Trophoblast cell (in vitro differentiated cells and primary cell): ENCODE data around the gene BRD3.

ENCODE experiments used
- DNase-seq, 2 donors: peaks; one replicate each; pipeline ENCODE4 v3.0.0-alpha.2; 2016
- H2AFZ ChIP-seq: 2 replicates; pipeline ENCODE4 v1.6.1; 2013; ENCODE audit warnings: low read length, moderate library complexity, mild to moderate bottlenecking; ENCODE audit not compliant: insufficient read depth, poor library complexity
- H2AK5ac ChIP-seq: 2 replicates; pipeline ENCODE4 v1.6.1; 2013; ENCODE audit warnings: mild to moderate bottlenecking, low read length
- H2BK120ac ChIP-seq: 2 replicates; pipeline ENCODE4 v1.6.1; 2013; ENCODE audit warnings: low read length, mild to moderate bottlenecking, moderate library complexity; ENCODE audit not compliant: insufficient read depth, poor library complexity
- H2BK12ac ChIP-seq: 2 replicates; pipeline ENCODE4 v1.6.1; 2013; ENCODE audit warnings: mild to moderate bottlenecking, low read length, moderate library complexity
- H2BK5ac ChIP-seq: 2 replicates; pipeline ENCODE4 v1.6.1; 2013; ENCODE audit warnings: low read length, low read depth, moderate library complexity, mild to moderate bottlenecking; ENCODE audit not compliant: poor library complexity
- H3K14ac ChIP-seq: 2 replicates; pipeline ENCODE4 v1.6.1; 2013; ENCODE audit warnings: mild to moderate bottlenecking, low read length
- H3K18ac ChIP-seq: 2 replicates; pipeline ENCODE4 v1.6.1; 2013; ENCODE audit warnings: mild to moderate bottlenecking, low read length
- H3K23ac ChIP-seq: 2 replicates; pipeline ENCODE4 v1.6.1; 2013; ENCODE audit warnings: low read length
- H3K27ac ChIP-seq: 2 replicates; pipeline ENCODE4 v1.5.1; 2013; ENCODE audit warnings: low read depth, mild to moderate bottlenecking, inconsistent platforms, low read length, moderate library complexity
- H3K27me3 ChIP-seq: 2 replicates; pipeline ENCODE4 v1.6.1; 2013; ENCODE audit warnings: inconsistent platforms, mild to moderate bottlenecking, low read length, moderate library complexity; ENCODE audit not compliant: insufficient read depth
- H3K36me3 ChIP-seq, 2 experiments: 1 replicate in 1 of 2; 2 replicates in 1 of 2; pipeline ENCODE4 v1.6.1; 2013; ENCODE audit warnings: low read length in 2 of 2, mild to moderate bottlenecking in 2 of 2, moderate library complexity in 1 of 2; ENCODE audit not compliant: insufficient read depth in 2 of 2, control insufficient read depth in 1 of 2
- H3K4ac ChIP-seq: 2 replicates; pipeline ENCODE4 v1.6.1; 2013; ENCODE audit warnings: low read depth, mild to moderate bottlenecking, low read length, moderate library complexity
- H3K4me1 ChIP-seq, 2 experiments: 1 replicate in 1 of 2; 2 replicates in 1 of 2; pipeline ENCODE4 v1.6.1; 2013; ENCODE audit warnings: low read length in 2 of 2, mild to moderate bottlenecking in 2 of 2, moderate library complexity in 1 of 2; ENCODE audit not compliant: insufficient read depth in 2 of 2, control insufficient read depth in 1 of 2
- H3K4me2 ChIP-seq: 2 replicates; pipeline ENCODE4 v1.6.1; 2013; ENCODE audit warnings: inconsistent platforms, mild to moderate bottlenecking, low read length, moderate library complexity
- H3K4me3 ChIP-seq: 2 replicates; pipeline ENCODE4 v1.5.1; 2013; ENCODE audit warnings: mild to moderate bottlenecking, low read depth, low read length, inconsistent platforms
- H3K79me1 ChIP-seq: one replicate; pipeline ENCODE4 v1.6.1; 2013; ENCODE audit warnings: low read length
- H3K79me2 ChIP-seq: 2 replicates; pipeline ENCODE4 v1.6.1; 2013; ENCODE audit warnings: low read length, mild to moderate bottlenecking; ENCODE audit not compliant: control insufficient read depth, insufficient read depth, poor library complexity
- H3K9ac ChIP-seq: 2 replicates; pipeline ENCODE4 v1.6.1; 2013; ENCODE audit warnings: mild to moderate bottlenecking, low read length
- H3K9me3 ChIP-seq: 2 replicates; pipeline ENCODE4 v1.6.1; 2013; ENCODE audit warnings: low read depth, mild to moderate bottlenecking, control low read depth, inconsistent platforms, low read length; ENCODE audit not compliant: insufficient read depth
- H4K12ac ChIP-seq: 2 replicates; pipeline ENCODE4 v1.6.1; 2013; ENCODE audit warnings: low read depth, mild to moderate bottlenecking, low read length, moderate library complexity
- H4K8ac ChIP-seq: 2 replicates; pipeline ENCODE4 v1.6.1; 2013; ENCODE audit warnings: low read depth, mild to moderate bottlenecking, low read length, moderate library complexity
- H4K91ac ChIP-seq: one replicate; pipeline ENCODE4 v1.6.1; 2013; ENCODE audit warnings: low read depth, mild to moderate bottlenecking, low read length, moderate library complexity
- WGBS: extraction: QIAGEN DNeasy Blood & Tissue Kit; methylation state at CpG from one replicate; pipeline ENCODE4 v1.1.7; 2013; ENCODE audit warnings: missing lambda C conversion rate; ENCODE audit not compliant: insufficient read length, insufficient coverage; ENCODE audit errors: extremely low coverage; 5-methylcytosine and 5-hydroxymethylcytosine counted together

BRD3 gene

GRCh38 chr9:134049772-134050588, 17.8 kb downstream of the BRD3 start:
- Histone ChIP-seq H3K27ac (no peak overlapping the region), H3K27me3 (no peaks in the 10 kb centered on the region), H3K79me1 (no peaks in the 10 kb centered on the region), H3K14ac (no peak overlapping the region), H3K18ac (no peak overlapping the region), H2AK5ac (no peak overlapping the region), H2AFZ (no peak overlapping the region), H4K91ac (no peak overlapping the region), H3K79me2 (peaks cover 3% of the 10 kb centered on the region), H3K23ac (no peak overlapping the region), H4K8ac (no peak overlapping the region), H2BK5ac (no peak overlapping the region), H3K9me3 (peaks cover 5% of the 10 kb centered on the region), H3K9ac (no peak overlapping the region), H3K4ac (no peak overlapping the region), H4K12ac (no peak overlapping the region), H3K36me3 (peaks cover 78 to 84% of the 10 kb centered on the region in 2 experiments), H3K4me2 (no peak overlapping the region), H2BK120ac (no peak overlapping the region), H3K4me1 (peaks cover 0 to 2% of the 10 kb centered on the region in 2 experiments), H2BK12ac (no peak overlapping the region), H3K4me3 (no peak overlapping the region)
- DNase-seq, result no peak
- no CpG with 5 or more reads among the region's 28 CpGs for WGBS

GRCh38 chr9:134049236-134049635, 18.6 kb downstream of the BRD3 start:
- Histone ChIP-seq H3K4me3 (no peak overlapping the region), H2BK12ac (no peak overlapping the region), H2AK5ac (no peak overlapping the region), H3K9ac (no peak overlapping the region), H3K4me1 (no peaks in the 10 kb centered on the region), H3K4ac (no peak overlapping the region), H3K18ac (no peak overlapping the region), H4K8ac (no peak overlapping the region), H3K79me2 (no peaks in the 10 kb centered on the region), H3K27me3 (no peaks in the 10 kb centered on the region), H3K23ac (no peak overlapping the region), H3K36me3 (peaks cover 84 to 88% of the 10 kb centered on the region in 2 experiments), H3K27ac (no peak overlapping the region), H4K91ac (no peak overlapping the region), H3K4me2 (no peak overlapping the region), H3K79me1 (no peaks in the 10 kb centered on the region), H4K12ac (no peak overlapping the region), H2BK5ac (no peak overlapping the region), H3K9me3 (peaks cover 5% of the 10 kb centered on the region), H3K14ac (no peak overlapping the region), H2AFZ (no peak overlapping the region), H2BK120ac (no peak overlapping the region)
- DNase-seq, result no peak
- no CpG with 5 or more reads among the region's 20 CpGs for WGBS

- Histone ChIP-seq H2BK120ac (no peak overlapping the region), H3K79me1 (no peaks in the 10 kb centered on the region), H3K14ac (no peak overlapping the region), H2BK12ac (no peak overlapping the region), H3K4me1 (no peaks in the 10 kb centered on the region), H3K23ac (no peak overlapping the region), H2BK5ac (no peak overlapping the region), H3K4me3 (no peak overlapping the region), H3K4me2 (no peak overlapping the region), H3K9me3 (peaks cover 5% of the 10 kb centered on the region), H2AK5ac (no peak overlapping the region), H3K79me2 (no peaks in the 10 kb centered on the region), H3K18ac (no peak overlapping the region), H4K8ac (no peak overlapping the region), H3K9ac (no peak overlapping the region), H3K36me3 (peaks cover 88 to 89% of the 10 kb centered on the region in 2 experiments), H3K4ac (no peak overlapping the region), H4K12ac (no peak overlapping the region), H3K27ac (no peak overlapping the region), H2AFZ (no peak overlapping the region), H3K27me3 (no peaks in the 10 kb centered on the region), H4K91ac (no peak overlapping the region)
- WGBS, result no CpG with 5 or more reads among the region's 12 CpGs
- no peak for DNase-seq
Observed at GRCh38 chr9:134048582-134048968, 19.3 kb downstream of the BRD3 start.

GRCh38 chr9:134047868-134048581, 19.8 kb downstream of the BRD3 start:
- Histone ChIP-seq H3K4me2 (no peak overlapping the region), H2BK12ac (no peak overlapping the region), H3K79me2 (no peaks in the 10 kb centered on the region), H3K18ac (no peak overlapping the region), H3K36me3 (peaks cover 86 to 87% of the 10 kb centered on the region in 2 experiments), H3K9ac (no peak overlapping the region), H3K23ac (no peak overlapping the region), H2AFZ (no peak overlapping the region), H4K12ac (no peak overlapping the region), H3K4me3 (no peak overlapping the region), H3K4ac (no peak overlapping the region), H2AK5ac (no peak overlapping the region), H3K79me1 (no peaks in the 10 kb centered on the region), H4K8ac (no peak overlapping the region), H2BK120ac (no peak overlapping the region), H3K4me1 (no peaks in the 10 kb centered on the region), H2BK5ac (no peak overlapping the region), H3K9me3 (peaks cover 5% of the 10 kb centered on the region), H4K91ac (no peak overlapping the region), H3K27me3 (no peaks in the 10 kb centered on the region), H3K27ac (no peak overlapping the region), H3K14ac (no peak overlapping the region)
- no CpG with 5 or more reads among the region's 53 CpGs for WGBS
- DNase-seq, result no peak
